HPDE6-E6E7 (cell line): ENCODE measurements around the gene ZNF816.
A peak's percentile ranks its signal among the peaks of the same experiment; 100 is the strongest.
"Not testable (repeated sequence)": the region's sequence is repeated elsewhere in the genome, so short reads cannot be mapped to it uniquely, and the experiment has no call there.

ENCODE experiments used
- DNase-seq: peaks from one replicate; pipeline ENCODE4 v3.0.0; 2011; ENCODE audit warnings: missing footprints; ENCODE audit errors: extremely low spot score

ZNF816 gene

DNA sequence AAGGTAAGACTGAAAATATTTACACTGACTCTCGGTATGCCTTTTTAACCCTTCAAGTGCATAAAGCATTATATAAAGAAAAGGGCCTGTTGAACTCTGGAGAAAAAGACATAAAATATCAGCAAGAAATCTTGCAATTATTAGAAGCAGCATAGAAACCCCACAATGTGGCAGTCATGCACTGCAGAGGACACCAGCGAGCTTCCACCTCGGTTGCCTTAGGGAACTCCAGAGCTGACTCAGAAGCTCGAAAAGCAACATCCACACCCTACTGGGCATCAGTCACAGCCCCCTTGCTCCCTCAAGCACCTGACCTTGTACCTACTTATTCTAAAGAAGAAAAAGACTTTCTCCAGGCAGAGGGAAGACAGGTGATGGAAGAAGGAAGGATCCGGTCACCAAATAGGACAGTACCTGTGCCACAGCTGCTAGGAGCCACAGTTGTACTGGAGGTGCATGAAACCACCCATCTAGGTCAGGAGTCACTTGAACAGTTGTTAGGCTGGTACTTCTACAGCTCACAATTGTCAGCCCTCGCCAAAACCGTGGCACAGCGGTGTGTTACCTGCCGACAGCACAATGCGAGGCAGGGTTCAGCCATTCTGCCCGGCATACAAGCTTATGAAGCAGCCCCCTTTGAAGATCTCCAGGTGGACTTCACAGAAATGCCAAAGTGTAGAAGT is 2.9 kb downstream of the ZNF816 start:
- DNase-seq, result no peak

DNA sequence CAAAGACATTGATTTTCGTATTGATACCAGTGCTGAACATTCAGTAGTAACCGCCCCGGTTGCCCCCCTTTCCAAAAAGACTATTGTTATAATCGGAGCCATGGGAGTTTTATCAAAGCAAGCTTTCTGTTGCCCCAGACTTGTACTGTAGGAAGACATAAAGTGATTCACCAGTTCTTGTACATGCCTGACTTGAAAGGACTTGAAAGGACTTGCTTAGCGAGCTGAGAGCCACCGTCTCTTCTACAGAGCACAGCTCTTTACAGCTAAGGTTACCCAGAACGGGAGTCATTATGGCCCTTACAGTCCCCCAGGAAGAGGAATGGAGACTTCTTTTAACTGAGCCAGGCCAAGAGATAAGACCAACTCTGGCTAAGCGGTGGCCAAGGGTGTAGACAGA is 5.1 kb downstream of the ZNF816 start:
- peak; percentile 28 for DNase-seq

GRCh38 chr19:52956917-52957316 is 5.8 kb downstream of the ZNF816 start:
- no peak for DNase-seq

- no peak for DNase-seq
Measured at GRCh38 chr19:52949422-52949821, 13.3 kb downstream of the ZNF816 start.

GRCh38 chr19:52948025-52948770 is 14.5 kb downstream of the ZNF816 start:
- no peak for DNase-seq

DNA sequence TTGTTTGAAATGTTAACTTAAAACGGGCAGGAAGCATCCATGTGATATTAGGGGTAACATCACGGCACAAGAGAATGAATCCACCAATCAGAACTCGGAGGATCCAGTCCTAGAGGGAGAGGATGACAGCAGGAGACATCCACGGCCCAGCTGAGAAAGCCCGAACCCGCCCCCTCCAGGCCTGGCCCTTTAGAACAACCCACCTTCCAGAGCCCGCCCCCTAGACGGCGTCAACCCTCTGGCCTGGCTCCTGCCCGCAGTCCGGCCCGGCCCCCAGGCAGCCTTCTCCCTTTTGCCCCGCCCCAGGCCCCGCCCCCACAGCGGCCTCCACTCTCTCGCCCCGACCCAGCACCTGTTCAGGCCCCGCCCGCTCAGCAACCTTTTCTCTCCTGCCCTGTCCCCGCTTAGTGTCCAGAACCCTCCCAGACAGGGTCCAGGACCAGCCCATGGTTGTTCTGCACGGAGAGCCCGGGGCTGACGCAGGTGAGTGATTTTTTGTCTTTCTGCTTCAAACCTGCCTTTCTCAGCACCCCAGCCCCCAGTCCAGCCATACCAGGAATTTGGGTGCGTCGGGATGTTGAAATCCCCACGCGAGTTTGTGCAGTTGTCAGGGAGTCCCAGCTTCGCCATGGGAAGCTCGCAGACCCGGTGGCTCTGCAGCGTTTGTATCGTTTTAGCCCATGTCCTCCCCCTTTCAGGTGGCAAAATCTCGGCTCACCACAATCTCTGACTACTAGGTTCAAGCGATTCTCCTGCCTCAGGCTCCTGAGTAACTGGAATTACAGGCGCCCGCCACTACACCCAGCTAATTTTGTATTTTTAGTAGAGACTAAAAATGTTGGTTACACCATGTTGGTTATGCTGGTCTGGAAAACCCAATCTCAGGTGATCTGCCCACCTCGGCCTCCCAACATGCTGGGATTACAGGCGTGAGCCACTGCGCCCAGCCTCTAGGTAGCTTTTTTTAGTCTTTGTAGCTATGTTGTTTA is 16.1 kb downstream of the ZNF816 start:
- no peak for DNase-seq

- DNase-seq, result no peak
Measured at GRCh38 chr19:52945652-52946321, 16.9 kb downstream of the ZNF816 start.

DNA sequence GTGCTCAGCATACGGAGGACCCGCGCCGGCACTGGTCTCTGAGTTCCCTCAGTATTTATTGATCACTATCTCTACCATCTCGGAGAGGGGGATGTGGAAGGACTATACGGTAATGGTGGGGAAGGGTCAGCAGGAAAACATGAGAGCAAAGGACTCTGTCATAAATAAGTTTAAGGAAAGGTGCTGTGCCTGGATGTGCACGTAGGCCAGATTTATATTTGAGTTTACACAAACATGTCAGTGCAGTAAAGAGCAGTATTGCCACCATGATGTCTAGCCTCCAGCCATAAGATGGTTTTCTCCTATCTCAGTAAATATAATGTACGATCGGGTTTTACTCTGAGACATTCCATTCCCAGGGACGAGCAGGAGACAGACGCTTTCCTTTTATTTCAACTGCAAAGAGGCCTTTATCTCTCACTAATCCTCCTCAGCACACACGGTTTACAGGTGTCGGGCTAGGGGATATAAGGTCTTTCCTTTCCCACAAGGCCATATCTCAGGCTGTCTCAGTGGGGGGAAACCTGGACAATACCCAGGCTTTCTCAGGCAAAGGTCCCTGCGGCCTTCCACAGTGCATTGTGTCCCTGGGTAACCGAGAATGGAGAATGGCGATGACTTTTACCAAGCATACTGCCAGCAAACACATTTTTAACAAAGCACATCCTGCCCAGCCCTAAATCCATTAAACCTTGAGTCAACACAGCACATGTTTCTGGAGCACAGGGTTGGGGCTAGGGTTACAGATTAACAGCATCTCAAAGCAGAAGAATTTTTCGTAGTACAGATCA is 17.8 kb downstream of the ZNF816 start:
- not testable (repeated sequence) for DNase-seq

DNA sequence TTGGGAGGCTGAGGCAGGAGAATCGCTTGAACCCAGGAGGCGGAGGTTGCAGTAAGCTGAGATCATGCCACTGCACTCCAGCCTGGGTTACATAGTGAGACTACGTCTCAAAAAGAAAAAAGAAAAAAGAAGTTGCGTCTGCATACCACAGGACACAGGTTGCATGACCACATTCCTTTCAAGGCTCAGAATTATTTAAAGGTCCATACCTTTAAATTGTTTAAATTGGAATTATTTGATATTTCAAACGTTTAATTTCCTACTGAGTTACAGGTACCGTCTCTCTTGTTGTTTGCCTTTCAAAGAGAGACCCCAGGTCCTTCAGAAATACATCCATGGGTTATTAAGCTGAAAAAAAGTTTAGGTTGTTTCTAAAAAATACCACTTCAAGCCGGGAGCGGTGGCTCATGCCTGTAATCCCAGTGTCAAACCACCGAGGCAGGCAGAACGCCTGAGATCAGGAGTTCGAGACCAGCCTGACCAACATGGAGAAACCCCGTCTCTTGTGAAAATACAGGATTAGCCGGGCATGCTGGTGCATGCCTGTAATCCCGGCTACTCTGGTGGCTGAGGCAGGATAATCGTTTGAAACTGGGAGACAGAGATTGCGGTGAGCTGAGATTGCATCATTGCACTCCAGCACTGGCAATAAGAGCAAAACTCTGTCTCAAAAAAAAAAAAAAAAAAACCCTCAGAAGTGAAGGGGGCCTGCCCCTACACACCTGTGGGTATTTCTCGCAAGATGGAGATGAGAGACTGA is 18.6 kb downstream of the ZNF816 start:
- DNase-seq, result no peak

GRCh38 chr19:52943134-52943883 is 19.4 kb downstream of the ZNF816 start:
- DNase-seq, result no peak

DNA sequence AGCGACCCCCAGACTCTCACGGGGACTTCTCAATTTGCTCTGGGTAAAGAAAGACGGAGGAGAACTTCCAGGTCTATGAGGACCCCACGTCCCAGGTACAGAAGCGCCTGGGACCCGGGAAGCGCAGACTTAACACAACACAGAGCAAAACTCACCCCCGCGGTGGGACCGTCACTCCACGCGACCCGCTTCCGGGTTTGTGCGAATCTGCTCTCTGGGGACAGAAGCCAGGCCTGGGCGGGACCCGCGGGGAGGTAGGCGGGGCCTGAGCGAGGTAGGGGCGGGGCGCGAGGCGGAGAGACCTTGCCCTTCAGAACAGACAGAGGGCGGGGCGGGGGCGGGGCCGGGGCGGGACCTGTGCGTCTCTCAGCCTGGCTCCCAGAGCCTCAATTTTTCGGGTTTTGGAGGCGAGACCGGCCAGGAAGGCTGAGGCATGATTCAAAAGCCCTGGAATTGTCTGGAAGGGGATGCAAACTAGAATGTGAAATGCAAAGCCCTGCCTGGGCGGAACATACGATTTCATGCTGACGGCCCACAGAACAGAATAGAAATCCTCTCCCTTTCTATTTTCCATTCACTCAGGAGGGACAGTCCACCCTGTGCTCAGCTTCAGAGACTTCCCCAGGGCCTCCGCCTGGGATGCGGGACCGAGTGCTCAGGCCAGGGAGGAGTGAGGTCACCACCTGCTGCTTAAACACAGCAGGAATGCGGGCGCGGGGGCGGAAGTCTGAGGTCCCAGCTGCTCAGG is 20.1 kb downstream of the ZNF816 start:
- DNase-seq, result peak; percentile 44

DNA sequence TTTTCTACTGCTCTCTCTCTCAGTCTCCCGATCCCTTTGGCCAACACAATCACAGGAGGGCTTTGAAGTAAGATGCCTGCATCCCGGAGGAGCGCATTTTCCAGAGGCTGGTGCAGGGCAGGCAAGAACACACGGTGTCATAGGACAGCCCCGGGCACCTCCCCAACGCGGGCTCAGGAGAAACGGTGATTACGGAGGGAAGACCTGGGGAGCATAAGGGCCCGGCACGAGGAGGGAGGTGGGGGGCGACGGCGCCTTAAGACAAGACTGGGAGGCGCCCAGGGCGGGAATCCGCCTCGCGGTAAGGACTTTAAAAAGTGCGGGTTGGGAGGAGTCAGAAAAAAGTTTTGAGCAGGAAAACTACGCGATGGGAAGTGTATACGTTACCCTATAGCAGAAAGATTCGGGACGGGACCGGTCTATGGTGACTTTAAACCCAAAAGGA is 20.7 kb downstream of the ZNF816 start:
- DNase-seq, result no peak

DNA sequence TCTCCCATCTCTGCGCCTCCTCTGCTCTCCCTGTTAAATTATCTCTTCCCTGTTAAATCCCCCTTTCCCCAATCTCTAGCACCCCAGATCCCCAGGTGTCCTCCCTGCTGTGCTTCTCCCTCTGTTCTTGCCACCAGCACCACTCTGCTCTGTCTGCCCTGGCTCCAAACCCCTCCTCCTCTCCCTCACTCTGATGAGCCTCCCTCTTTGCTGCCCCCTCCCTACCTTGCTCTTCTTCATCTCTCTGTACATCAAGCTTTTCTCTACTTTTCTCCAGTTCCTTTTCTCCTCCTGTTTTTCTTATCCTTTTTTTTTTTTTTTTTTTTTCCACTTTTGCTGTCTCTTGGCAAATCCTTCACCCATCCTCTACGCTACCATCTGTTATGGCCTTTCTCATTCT is 21.2 kb downstream of the ZNF816 start:
- not testable (repeated sequence) for DNase-seq

DNA sequence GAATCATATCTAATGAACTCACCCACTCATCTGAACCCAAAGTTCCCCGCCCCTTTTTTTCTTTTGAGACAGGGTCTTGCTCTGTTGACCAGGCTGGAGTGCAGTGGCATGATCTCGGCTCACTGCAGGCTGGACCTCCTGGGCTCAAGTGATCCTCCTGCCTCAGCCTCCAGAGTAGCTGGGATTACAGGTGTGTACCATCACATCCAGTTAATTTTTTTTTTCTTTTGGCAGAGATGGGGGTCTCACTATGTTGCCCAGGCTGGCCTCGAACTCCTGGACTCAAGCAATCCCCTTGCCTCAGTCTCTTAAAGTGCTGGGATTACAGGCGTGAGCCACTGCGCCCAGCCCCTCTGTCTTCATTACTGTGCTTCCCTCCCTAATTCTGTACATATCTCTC is 21.8 kb downstream of the ZNF816 start:
- not testable (repeated sequence) for DNase-seq

GRCh38 chr19:52938761-52939160 is 23.9 kb downstream of the ZNF816 start:
- DNase-seq, result no peak

DNA sequence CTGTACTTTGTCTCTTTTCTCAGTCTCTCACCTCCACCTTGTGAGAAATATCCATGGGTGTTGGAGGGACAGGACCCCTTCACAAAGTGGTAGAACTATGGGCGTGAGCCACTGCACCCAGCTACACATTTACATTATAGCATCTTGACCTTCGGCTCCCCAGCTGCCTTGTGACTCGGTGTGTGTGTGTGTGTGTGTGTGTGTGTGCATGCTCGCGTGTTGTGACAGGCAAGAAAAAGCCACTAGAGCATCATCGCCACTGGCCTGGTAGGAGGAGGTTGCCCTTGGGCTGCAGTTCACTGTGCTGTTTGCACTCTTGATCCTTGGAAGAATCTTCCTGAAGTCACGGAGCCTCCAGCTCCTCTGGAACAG is 25.7 kb downstream of the ZNF816 start:
- DNase-seq, result no peak

GRCh38 chr19:52936151-52936953 is 26.3 kb downstream of the ZNF816 start:
- no peak for DNase-seq

DNA sequence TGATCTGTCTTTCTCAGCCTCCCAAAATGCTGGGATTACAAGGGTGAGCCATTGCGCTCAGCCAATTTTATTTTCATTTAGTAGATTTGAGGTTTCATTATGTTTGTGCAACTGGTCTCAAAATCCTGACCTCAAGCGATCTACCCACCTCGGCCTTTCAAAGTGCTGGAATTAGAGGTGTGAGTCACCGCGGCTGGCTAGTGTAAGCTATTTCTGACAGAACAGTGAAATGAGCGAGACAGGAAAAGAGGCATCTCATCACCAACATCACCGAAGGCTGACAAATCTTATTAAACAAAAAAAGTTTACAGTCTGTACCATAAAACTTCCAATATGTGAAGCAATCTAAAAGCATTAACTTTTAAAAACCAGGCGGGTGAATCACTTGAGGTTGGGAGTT is 27.2 kb downstream of the ZNF816 start:
- DNase-seq, result peak; percentile 44
